Measurements from ENCODE around the gene KRTAP10-11. TPM values are rescaled to one million over a fixed set of nuclear protein-coding genes. Genes with fewer than 3 reads are reported as not detected.
"Not testable (repeated sequence)": the region's sequence is repeated elsewhere in the genome, so short reads cannot be mapped to it uniquely, and the experiment has no call there.

Gene KRTAP10-11
- not detected for total RNA-seq
- polyA plus RNA-seq (ENCODE audit: insufficient read length in 6 of 6), result not detected
- long read RNA-seq, donor 1, result 0 reads
- long read RNA-seq, donor 2, result 0 reads
- long read RNA-seq, donor 3, result 0 reads
- long read RNA-seq, donor 4, result 0 reads
- long read RNA-seq, donor 5, result 0 reads
- long read RNA-seq, donor 6, result 0 reads
- long read RNA-seq, donor 7, result 0 reads
- long read RNA-seq, donor 8, result 0 reads
- long read RNA-seq, donor 9, result 0 reads
- long read RNA-seq, donor 10, result 0 reads
- long read RNA-seq, donor 11, result 0 reads
- long read RNA-seq, donor 12, result 0 reads

DNA sequence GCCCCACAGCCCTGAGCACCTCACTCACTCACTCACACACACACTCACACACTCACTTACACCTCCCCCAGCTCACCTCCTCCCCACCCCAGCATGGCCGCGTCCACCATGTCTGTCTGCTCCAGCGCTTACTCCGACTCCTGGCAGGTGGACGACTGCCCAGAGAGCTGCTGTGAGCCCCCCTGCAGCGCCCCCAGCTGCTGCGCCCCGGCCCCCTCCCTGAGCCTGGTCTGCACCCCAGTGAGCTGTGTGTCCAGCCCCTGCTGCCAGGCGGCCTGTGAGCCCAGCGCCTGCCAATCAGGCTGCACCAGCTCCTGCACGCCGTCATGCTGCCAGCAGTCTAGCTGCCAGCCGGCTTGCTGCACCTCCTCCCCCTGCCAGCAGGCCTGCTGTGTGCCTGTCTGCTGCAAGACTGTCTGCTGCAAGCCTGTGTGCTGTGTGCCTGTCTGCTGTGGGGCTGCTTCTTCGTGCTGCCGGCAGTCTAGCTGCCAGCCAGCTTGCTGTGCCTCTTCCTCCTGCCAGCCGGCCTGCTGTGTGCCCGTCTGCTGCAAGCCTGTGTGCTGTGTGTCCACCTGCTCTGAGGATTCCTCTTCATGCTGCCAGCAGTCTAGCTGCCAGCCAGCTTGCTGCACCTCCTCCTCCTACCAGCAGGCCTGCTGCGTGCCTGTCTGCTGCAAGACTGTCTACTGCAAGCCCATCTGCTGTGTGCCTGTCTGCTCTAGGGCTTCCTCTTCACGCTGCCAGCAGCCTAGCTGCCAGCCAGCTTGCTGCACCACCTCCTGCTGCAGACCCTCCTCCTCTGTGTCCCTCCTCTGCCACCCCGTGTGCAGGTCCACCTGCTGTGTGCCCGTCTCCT lies at the start of gene KRTAP10-11:
Gene KRTAP10-11, plus strand, starts transcription at position 49 of the 856 bp plus-strand sequence. Its CDS starts 45 bp downstream, at position 94.
- peaks cover 0 to 32% of the 10 kb centered on the region in 2 donors for H3K27me3 ChIP-seq
- H3K9me3 ChIP-seq, result peaks cover 0 to 14% of the 10 kb centered on the region in 2 donors
- DNase-seq; intact Hi-C loops (cut with DNase I); H3K4me3 ChIP-seq; H3K27ac ChIP-seq; H3K4me1 ChIP-seq; H3K36me3 ChIP-seq; ATAC-seq: not testable (repeated sequence)

- H3K36me3 ChIP-seq, result no peaks in the 10 kb centered on the region
- ATAC-seq, result no peak
- TF ChIP-seq, protein P1, sequence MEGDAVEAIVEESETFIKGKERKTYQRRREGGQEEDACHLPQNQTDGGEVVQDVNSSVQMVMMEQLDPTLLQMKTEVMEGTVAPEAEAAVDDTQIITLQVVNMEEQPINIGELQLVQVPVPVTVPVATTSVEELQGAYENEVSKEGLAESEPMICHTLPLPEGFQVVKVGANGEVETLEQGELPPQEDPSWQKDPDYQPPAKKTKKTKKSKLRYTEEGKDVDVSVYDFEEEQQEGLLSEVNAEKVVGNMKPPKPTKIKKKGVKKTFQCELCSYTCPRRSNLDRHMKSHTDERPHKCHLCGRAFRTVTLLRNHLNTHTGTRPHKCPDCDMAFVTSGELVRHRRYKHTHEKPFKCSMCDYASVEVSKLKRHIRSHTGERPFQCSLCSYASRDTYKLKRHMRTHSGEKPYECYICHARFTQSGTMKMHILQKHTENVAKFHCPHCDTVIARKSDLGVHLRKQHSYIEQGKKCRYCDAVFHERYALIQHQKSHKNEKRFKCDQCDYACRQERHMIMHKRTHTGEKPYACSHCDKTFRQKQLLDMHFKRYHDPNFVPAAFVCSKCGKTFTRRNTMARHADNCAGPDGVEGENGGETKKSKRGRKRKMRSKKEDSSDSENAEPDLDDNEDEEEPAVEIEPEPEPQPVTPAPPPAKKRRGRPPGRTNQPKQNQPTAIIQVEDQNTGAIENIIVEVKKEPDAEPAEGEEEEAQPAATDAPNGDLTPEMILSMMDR (IDR thresholded peaks at IDR 0.05), result no peak
- no peak for DNase-seq
- peaks cover 0 to 42% of the 10 kb centered on the region in 2 donors for H3K27me3 ChIP-seq
- H3K27ac ChIP-seq, result no peak overlapping the region
- intact Hi-C loops (cut with DNase I), result no loop called here
- no peak overlapping the region for H3K4me3 ChIP-seq
- H3K4me1 ChIP-seq, result no peaks in the 10 kb centered on the region
- no peaks in the 10 kb centered on the region for H3K9me3 ChIP-seq
These were observed 48.2 kb upstream of the KRTAP10-11 start for GRCh38 chr21:44598061-44598460.

GRCh38 chr21:44599264-44600029 lies 46.8 kb upstream of the KRTAP10-11 start:
- no peak overlapping the region for H3K4me3 ChIP-seq
- H3K36me3 ChIP-seq, result no peaks in the 10 kb centered on the region
- no peak for ATAC-seq
- TF ChIP-seq, protein P1 (IDR thresholded peaks at IDR 0.05), result no peak
- H3K27ac ChIP-seq, result no peak overlapping the region
- intact Hi-C loops (cut with DNase I), result no loop called here
- no peak for DNase-seq
- H3K27me3 ChIP-seq, result peaks cover 0 to 46% of the 10 kb centered on the region in 2 donors
- H3K4me1 ChIP-seq, result no peaks in the 10 kb centered on the region
- H3K9me3 ChIP-seq, result no peaks in the 10 kb centered on the region

GRCh38 chr21:44600118-44600978 lies 45.9 kb upstream of the KRTAP10-11 start, which contains the start of gene KRTAP10-7:
TSS of gene KRTAP10-7 (plus strand) at chr21:44600597. CDS start at chr21:44600622, 25 bp downstream.
- peaks cover 0 to 46% of the 10 kb centered on the region in 2 donors for H3K27me3 ChIP-seq
- H3K27ac ChIP-seq; H3K4me3 ChIP-seq; ATAC-seq; H3K4me1 ChIP-seq; H3K9me3 ChIP-seq; intact Hi-C loops (cut with DNase I); H3K36me3 ChIP-seq; DNase-seq: not testable (repeated sequence)

DNA sequence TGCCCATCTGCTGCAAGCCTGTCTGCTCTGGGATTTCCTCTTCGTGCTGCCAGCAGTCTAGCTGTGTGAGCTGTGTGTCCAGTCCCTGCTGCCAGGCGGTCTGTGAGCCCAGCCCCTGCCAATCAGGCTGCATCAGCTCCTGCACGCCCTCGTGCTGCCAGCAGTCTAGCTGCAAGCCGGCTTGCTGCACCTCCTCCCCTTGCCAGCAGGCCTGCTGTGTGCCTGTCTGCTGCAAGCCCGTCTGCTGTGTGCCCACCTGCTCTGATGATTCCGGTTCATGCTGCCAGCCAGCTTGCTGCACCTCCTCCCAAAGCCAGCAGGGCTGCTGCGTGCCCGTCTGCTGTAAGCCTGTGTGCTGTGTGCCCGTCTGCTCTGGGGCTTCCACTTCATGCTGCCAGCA lies 45.1 kb upstream of the KRTAP10-11 start:
- H3K27me3 ChIP-seq, result peaks cover 0 to 46% of the 10 kb centered on the region in 2 donors
- H3K4me1 ChIP-seq; H3K27ac ChIP-seq; intact Hi-C loops (cut with DNase I); H3K36me3 ChIP-seq; DNase-seq; H3K9me3 ChIP-seq; ATAC-seq; H3K4me3 ChIP-seq: not testable (repeated sequence)
